Measurements from ENCODE around the gene SPIN2B. TPM values are rescaled to one million over a fixed set of nuclear protein-coding genes. Genes with fewer than 3 reads are reported as not detected.
A peak's percentile ranks its signal among the peaks of the same experiment; 100 is the strongest.
"Not testable (repeated sequence)": the region's sequence is repeated elsewhere in the genome, so short reads cannot be mapped to it uniquely, and the experiment has no call there.

SPIN2B gene
- total RNA-seq = 1 to 10 TPM; 5.7 to 9.3 TPM

DNA sequence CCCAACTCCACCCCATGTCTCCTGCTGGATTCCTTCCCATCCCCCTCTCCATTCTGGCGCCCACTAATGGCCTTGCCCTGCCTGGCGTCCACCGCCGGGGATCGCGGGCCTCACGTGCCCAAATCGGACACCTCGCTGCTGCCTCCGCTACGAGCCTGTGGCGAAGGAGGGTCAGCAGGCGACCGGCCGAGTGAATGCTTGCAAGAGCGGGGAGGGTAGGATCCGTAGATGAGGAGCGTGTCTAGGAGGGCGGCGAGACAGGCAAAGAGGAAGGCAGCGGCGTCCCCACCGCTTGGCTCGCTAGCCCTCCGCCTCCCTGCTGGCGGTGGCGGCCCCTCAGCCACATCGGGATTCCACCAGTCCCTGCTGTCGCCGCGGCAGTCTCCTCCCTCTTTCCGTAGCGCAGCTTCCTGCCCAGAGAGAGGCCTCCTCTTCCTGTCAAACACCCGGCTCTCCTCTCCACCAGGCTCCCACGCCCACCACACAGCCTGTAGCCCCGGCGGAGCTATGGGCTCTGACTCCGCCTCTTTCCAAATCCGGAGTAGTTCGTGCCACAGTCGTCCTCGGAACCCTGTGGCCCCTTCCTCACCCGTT is at the start of gene SPIN2B:
Gene SPIN2B, minus strand, starts transcription at position 387 of the 594 bp plus-strand sequence.
- ATAC-seq = peak; percentile 99 to 100

DNA sequence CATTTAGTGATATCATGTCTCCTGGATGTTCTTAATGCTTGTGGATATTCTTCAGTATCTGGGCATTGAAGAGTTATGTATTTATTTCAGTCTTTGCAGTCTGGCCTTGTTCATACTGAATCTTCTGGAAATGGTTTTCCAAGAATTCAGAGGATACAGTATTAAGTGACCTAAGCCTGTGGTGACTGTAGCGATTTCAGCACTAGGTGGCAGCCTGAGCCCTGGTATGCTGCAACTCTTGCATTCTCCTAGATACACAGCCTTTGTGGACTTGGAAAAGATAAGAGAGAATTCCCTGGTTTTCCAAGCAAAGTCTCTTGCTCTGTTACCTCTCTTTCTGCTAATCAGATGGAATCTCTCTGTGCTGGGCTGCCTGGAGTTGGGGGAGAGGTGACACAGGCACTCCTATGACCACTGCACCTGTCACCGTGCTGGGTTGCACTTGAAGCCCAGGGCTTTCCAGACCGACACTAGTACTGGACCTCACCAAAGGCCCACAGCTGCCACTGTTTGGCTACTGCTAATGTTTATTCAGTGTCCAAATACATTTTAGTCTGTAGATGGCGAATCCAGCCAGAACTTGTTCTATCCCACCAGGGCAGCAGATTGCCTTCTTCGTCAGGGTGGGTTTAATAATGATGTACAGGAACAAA is 35.2 kb upstream of the SPIN2B start:
- Mint-ChIP-seq H3K9me3 (peaks cover 4% of the 10 kb centered on the region), H3K27ac (no peak overlapping the region), H3K36me3 (peaks cover 23% of the 10 kb centered on the region), H3K27me3 (peaks cover 0 to 4% of the 10 kb centered on the region in 2 donors), H3K4me3 (no peak overlapping the region), H3K4me1 (ENCODE audit: low read depth in 2 of 2) (no peaks in the 10 kb centered on the region)
- ATAC-seq (no peak), DNase-seq (ENCODE audit: low spot score) (no peak)

More for the DNA sequence above, at the start of gene SPIN2B:
- Mint-ChIP-seq H3K27me3 (peaks cover 0 to 6% of the 10 kb centered on the region in 2 donors), H3K4me1 (ENCODE audit: low read depth in 2 of 2) (peaks cover 7 to 10% of the 10 kb centered on the region in 2 donors), H3K27ac (peak within 1 kb of the TSS; percentile 69 to 78), H3K36me3 (peaks cover 5% of the 10 kb centered on the region), H3K9me3 (no peaks in the 10 kb centered on the region), H3K4me3 (peak within 1 kb of the TSS; percentile 90)
- peak; percentile 89 for DNase-seq (ENCODE audit: low spot score)

DNA sequence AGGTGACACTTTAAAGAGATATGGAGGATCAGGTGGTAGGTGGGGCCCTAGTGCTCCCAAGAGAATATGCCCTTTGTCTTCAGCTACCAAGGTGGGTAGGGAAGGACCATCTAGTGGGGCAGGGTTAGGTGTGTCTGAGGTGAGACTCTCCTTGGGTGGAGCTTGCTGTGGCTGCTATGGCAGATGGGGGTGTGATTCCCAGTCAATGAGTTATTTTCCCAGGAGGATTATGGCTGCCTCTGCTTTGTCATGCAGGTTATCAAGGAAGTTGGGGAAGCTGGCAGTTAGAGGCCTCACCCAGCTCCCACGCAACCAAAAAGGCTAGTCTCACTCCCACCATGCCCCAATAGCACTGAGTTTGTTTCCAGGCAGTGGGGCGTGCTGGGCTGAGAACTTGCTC is 33.8 kb upstream of the SPIN2B start:
- Mint-ChIP-seq H3K27me3 (peaks cover 0 to 6% of the 10 kb centered on the region in 2 donors), H3K36me3 (peaks cover 18% of the 10 kb centered on the region), H3K27ac (no peak overlapping the region), H3K4me1 (ENCODE audit: low read depth in 2 of 2) (no peaks in the 10 kb centered on the region), H3K4me3 (no peak overlapping the region), H3K9me3 (no peaks in the 10 kb centered on the region)
- ATAC-seq (no peak), DNase-seq (ENCODE audit: low spot score) (no peak)

DNA sequence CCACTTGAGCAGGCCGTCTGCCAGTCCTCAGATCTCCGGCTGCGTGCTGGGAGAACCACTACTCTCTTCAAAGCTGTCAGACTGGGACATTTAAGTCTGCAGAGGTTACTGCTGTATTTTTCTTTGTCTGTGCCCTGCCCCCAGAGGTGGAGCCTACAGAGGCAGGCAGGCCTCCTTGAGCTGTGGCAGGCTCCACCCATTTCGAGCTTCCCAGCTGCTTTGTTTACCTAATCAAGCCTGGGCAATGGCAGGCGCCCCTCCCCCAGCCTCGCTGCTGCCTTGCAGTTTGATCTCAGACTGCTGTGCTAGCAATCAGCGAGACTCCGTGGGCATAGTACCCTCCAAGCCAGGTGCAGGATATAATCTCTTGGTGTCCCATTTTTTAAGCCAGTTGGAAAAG is 30.9 kb upstream of the SPIN2B start:
- not testable (repeated sequence) for DNase-seq (ENCODE audit: low spot score); H3K27me3 Mint-ChIP-seq; H3K4me3 Mint-ChIP-seq; H3K4me1 Mint-ChIP-seq (ENCODE audit: low read depth in 2 of 2); H3K9me3 Mint-ChIP-seq; ATAC-seq; H3K27ac Mint-ChIP-seq
- peaks cover 30% of the 10 kb centered on the region for H3K36me3 Mint-ChIP-seq

DNA sequence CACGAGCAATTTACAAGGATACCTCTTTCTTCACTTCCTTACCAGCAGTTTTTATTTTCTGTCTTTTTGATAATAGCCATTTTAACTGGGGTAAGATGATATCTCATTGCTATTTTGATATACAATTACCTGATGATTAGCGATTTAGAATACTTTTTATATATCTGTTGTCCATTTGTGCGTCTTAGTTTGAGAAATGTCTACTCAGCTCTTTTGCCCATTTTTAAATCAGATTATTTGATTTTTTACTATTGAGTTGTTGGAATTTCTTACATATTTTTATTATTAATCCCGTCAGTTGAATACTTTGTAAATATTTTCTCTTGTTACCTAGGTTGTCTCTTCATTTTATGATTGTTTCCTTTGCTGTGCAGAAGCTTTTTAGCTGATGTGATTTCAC is 17.3 kb upstream of the SPIN2B start:
- peaks cover 0 to 12% of the 10 kb centered on the region in 2 donors for H3K27me3 Mint-ChIP-seq
- DNase-seq (ENCODE audit: low spot score) = no peak
- H3K36me3 Mint-ChIP-seq = no peaks in the 10 kb centered on the region
- H3K4me3 Mint-ChIP-seq = no peak overlapping the region
- peaks cover 0 to 6% of the 10 kb centered on the region in 2 donors for H3K4me1 Mint-ChIP-seq (ENCODE audit: low read depth in 2 of 2)
- H3K27ac Mint-ChIP-seq = no peak overlapping the region
- no peaks in the 10 kb centered on the region for H3K9me3 Mint-ChIP-seq
- ATAC-seq = no peak

DNA sequence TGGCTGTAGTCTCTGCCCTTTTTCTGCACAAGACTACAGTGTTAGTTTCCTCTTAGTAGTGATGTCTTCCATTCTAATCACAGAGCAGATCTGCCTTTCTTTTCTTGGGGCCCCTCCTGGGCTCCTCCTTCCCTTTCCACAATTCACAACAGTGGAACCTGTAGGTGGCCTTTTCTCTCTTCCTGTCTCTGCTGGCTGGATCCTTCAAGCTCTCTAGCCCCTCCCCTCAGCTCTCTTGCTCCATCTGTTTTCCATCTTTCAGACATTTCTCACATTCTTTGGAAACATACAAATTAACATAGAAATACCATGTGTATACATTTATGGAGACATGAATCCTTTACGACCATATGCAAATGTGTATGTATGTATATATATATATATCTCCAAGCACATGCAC is 16.2 kb upstream of the SPIN2B start:
- no peaks in the 10 kb centered on the region for H3K36me3 Mint-ChIP-seq
- H3K9me3 Mint-ChIP-seq = no peaks in the 10 kb centered on the region
- DNase-seq (ENCODE audit: low spot score) (no peak), ATAC-seq (no peak)
- H3K27me3 Mint-ChIP-seq = peaks cover 0 to 12% of the 10 kb centered on the region in 2 donors
- peaks cover 0 to 6% of the 10 kb centered on the region in 2 donors for H3K4me1 Mint-ChIP-seq (ENCODE audit: low read depth in 2 of 2)
- no peak overlapping the region for H3K27ac Mint-ChIP-seq
- H3K4me3 Mint-ChIP-seq = no peak overlapping the region

DNA sequence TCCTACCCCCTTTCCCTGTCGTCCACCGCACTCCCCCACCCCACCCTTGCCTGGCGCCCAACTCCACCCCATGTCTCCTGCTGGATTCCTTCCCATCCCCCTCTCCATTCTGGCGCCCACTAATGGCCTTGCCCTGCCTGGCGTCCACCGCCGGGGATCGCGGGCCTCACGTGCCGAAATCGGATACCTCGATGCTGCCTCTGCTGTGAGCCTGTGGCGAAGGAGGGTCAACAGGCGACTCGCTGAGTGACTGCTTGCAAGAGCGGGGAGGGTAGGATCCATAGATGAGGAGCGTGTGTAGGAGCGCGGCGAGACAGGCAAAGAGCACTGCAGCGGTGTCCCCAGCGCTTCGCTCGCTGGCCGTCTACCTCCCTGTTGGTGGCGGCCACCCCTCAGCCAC is 15.7 kb upstream of the SPIN2B start, which contains the start of gene SPIN2A:
Gene SPIN2A, minus strand, starts transcription at position 325 of the 400 bp plus-strand sequence. CDS start 800 bp downstream, outside the sequence.
- H3K4me1 Mint-ChIP-seq (ENCODE audit: low read depth in 2 of 2); H3K4me3 Mint-ChIP-seq; DNase-seq (ENCODE audit: low spot score); H3K36me3 Mint-ChIP-seq; H3K27ac Mint-ChIP-seq; H3K9me3 Mint-ChIP-seq; ATAC-seq: not testable (repeated sequence)
- peaks cover 0 to 12% of the 10 kb centered on the region in 2 donors for H3K27me3 Mint-ChIP-seq

DNA sequence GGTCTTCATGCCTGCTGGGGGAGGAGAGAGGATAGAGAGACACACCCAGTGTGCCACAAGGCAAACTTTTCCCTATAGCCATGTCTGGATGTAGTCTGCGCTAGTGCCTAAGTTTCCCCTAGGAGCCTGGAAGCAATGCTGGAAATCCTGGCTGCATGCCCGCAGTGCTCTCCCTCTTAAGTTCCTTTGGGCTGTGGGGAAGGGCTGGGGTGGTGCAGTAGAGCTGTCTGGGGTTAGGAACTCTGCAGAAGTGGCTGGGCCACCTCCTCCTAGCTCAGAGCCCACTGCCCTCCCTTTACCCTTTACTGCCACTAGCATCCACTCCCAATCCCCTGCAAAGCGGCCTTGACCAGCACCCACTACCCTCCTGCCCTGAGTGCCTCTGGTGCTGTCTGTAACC is 15.2 kb upstream of the SPIN2B start:
- DNase-seq (ENCODE audit: low spot score); H3K4me3 Mint-ChIP-seq; H3K9me3 Mint-ChIP-seq; H3K36me3 Mint-ChIP-seq; H3K4me1 Mint-ChIP-seq (ENCODE audit: low read depth in 2 of 2); H3K27ac Mint-ChIP-seq; ATAC-seq: not testable (repeated sequence)
- peaks cover 0 to 12% of the 10 kb centered on the region in 2 donors for H3K27me3 Mint-ChIP-seq

DNA sequence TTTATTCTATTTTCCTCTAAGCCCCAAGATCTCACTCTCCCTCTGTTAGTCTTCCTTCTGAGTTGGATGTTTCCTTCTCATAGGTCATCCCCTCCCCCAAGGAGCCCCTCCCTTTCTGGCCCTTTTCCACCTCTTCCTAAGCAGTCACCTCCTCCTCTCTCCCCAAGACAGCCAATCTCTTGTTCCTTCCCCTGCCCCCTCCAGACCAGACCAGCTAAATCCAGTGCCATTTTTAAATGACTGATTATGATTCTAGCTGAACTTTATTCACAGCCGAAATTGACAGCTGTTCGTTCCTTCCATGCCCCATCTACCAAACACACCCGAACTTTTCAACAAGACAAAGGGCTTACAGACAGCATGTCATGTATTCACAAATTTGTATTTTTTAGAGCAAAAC is 13.9 kb upstream of the SPIN2B start:
- H3K27ac Mint-ChIP-seq = no peak overlapping the region
- H3K27me3 Mint-ChIP-seq = peaks cover 0 to 12% of the 10 kb centered on the region in 2 donors
- DNase-seq (ENCODE audit: low spot score) = no peak
- H3K4me1 Mint-ChIP-seq (ENCODE audit: low read depth in 2 of 2) = no peaks in the 10 kb centered on the region
- H3K36me3 Mint-ChIP-seq = no peaks in the 10 kb centered on the region
- H3K4me3 Mint-ChIP-seq = no peak overlapping the region
- ATAC-seq = no peak
- H3K9me3 Mint-ChIP-seq = no peaks in the 10 kb centered on the region

DNA sequence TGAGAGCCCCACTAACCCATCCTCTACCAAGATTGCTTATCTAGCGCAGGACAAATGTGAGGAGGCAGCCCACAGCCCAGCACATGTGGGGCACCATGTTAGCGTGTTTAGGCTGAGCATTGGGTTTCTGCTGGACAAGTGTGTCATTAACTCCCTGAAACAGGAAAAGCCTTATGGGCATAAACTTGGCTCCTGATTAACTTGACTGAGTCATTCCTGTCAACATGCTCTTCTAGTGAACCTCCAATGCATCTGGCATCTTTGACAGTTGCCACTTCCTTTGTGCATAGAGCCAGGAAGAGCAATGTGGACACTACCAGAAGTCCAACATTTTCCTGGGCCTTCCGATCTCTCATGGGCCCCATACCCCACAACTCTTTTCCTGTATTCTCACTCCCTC is 13.4 kb upstream of the SPIN2B start:
- H3K36me3 Mint-ChIP-seq = no peaks in the 10 kb centered on the region
- ATAC-seq = no peak

DNA sequence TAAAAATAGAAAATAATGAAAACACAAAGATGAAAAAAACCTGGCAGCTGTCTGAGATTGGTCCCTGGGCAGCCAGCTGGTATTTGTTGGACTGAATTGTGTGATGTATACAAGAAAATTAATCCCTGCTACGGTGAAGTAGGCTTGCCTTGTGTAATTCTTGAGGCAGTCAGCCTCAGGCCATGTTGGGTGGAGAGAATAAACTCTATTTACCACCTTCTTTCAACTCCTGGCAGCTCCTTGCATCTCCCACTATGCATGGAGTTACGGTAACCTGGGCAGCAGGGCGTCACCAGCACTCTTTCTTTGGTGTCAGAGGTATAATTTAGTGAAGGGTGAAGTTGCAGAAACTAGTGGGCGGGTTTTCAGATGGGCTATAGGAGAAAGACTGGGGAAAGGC is 12.4 kb upstream of the SPIN2B start:
- Mint-ChIP-seq H3K4me3 (no peak overlapping the region), H3K36me3 (no peaks in the 10 kb centered on the region), H3K27me3 (peaks cover 0 to 12% of the 10 kb centered on the region in 2 donors), H3K4me1 (ENCODE audit: low read depth in 2 of 2) (no peaks in the 10 kb centered on the region), H3K27ac (no peak overlapping the region), H3K9me3 (no peaks in the 10 kb centered on the region)
- DNase-seq (ENCODE audit: low spot score) (no peak), ATAC-seq (no peak)

More for the DNA sequence above, 13.4 kb upstream of the SPIN2B start:
- no peak overlapping the region for H3K4me3 Mint-ChIP-seq
- H3K27ac Mint-ChIP-seq = no peak overlapping the region
- no peaks in the 10 kb centered on the region for H3K9me3 Mint-ChIP-seq
- H3K27me3 Mint-ChIP-seq = peaks cover 0 to 12% of the 10 kb centered on the region in 2 donors
- H3K4me1 Mint-ChIP-seq (ENCODE audit: low read depth in 2 of 2) = no peaks in the 10 kb centered on the region
- DNase-seq (ENCODE audit: low spot score) = no peak

DNA sequence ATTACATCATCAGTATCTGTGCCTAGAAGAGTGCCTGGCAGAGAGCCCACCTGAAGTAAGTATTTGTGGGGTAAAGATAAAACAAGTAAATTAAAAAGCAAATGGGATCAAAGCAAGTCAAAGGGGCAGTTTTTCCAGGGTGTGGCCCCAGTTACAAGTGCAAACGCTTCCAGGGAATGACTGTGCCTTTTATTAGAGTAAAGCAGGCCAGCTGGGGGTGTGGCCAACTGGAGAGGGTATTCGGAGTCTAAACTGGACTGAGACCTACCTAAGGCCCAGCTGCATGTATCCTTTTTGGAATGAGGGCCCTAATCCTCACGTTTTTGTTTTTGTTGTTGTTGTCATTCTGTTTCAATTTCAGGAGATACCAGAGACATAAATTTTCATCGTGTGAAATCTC is 11.9 kb upstream of the SPIN2B start:
- not testable (repeated sequence) for H3K4me3 Mint-ChIP-seq; DNase-seq (ENCODE audit: low spot score); H3K36me3 Mint-ChIP-seq; H3K27ac Mint-ChIP-seq; H3K9me3 Mint-ChIP-seq; ATAC-seq; H3K27me3 Mint-ChIP-seq; H3K4me1 Mint-ChIP-seq (ENCODE audit: low read depth in 2 of 2)

DNA sequence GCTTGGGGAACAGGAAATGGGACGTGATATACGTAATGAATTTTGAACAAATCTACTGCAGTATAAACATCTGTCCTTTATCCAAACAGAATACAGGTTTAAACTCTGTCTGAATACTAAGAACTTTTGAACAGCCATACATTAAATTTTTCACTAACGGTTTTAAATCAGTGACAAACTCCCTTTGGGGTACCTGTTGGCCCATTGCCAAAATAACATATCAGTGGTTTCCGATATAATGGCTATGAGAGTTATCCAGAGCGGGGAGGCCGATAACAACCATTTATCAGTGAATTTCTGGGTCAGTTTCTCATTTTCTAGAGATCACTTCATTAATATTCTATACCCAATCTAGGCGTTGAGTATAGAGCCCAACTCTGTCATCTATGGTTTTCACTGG is 10.7 kb upstream of the SPIN2B start:
- H3K4me3 Mint-ChIP-seq = no peak overlapping the region
- no peak overlapping the region for H3K27ac Mint-ChIP-seq
- ATAC-seq (no peak), DNase-seq (ENCODE audit: low spot score) (no peak)
- H3K9me3 Mint-ChIP-seq = no peaks in the 10 kb centered on the region
- H3K27me3 Mint-ChIP-seq = peaks cover 0 to 6% of the 10 kb centered on the region in 2 donors
- no peaks in the 10 kb centered on the region for H3K36me3 Mint-ChIP-seq
- no peaks in the 10 kb centered on the region for H3K4me1 Mint-ChIP-seq (ENCODE audit: low read depth in 2 of 2)

DNA sequence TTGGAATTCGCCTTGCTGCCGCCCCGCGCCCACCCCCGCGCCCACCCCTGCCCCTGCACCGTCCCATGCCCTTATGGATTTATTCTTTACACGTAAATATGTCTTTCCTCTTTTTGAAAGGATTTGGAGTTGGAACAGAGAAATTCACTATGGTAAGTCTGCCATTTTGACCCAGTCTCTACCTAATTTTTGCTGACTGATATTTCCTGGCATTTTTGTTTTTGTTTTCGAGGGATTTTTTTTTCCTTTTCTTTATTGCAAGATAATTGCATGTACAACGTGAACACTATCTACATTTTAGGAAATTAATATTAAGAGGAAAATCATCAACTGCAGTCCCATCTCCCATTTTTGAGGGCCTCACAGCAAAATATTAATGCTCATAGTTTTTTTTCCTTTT is 468 bp upstream of the SPIN2B start:
- H3K36me3 Mint-ChIP-seq = peaks cover 5% of the 10 kb centered on the region
- H3K27ac Mint-ChIP-seq = peak overlapping the region; percentile 69 to 78
- peaks cover 0 to 6% of the 10 kb centered on the region in 2 donors for H3K27me3 Mint-ChIP-seq
- H3K9me3 Mint-ChIP-seq = no peaks in the 10 kb centered on the region
- DNase-seq (ENCODE audit: low spot score) = no peak
- peaks cover 7 to 10% of the 10 kb centered on the region in 2 donors for H3K4me1 Mint-ChIP-seq (ENCODE audit: low read depth in 2 of 2)
- H3K4me3 Mint-ChIP-seq = peak overlapping the region; percentile 90
- ATAC-seq = no peak
